Measurements from ENCODE around the gene ACTN2.

Gene ACTN2

GRCh38 chr1:236692742-236693141, 6.4 kb downstream of the ACTN2 start:
- Histone ChIP-seq H3K36me3 (ENCODE audit: insufficient read depth, low read length) (no peaks in the 10 kb centered on the region), H2AFZ (ENCODE audit: low read length) (no peak overlapping the region)
- TF ChIP-seq CTCF (conservative IDR thresholded peaks at IDR 0.05; ENCODE audit: low read length), result no peak
- TF ChIP-seq EZH2phosphoT487 (IDR thresholded peaks at IDR 0.05; ENCODE audit: borderline replicate concordance), result no peak

GRCh38 chr1:236699366-236699765, 13.1 kb downstream of the ACTN2 start:
- H3K9ac ChIP-seq (ENCODE audit: low read depth, low read length, poor library complexity, severe bottlenecking), result no peak overlapping the region
- no peaks in the 10 kb centered on the region for H3K27me3 ChIP-seq (ENCODE audit: insufficient read depth, low read length, poor library complexity, severe bottlenecking)

More at GRCh38 chr1:236692742-236693141, 6.4 kb downstream of the ACTN2 start:
- Histone ChIP-seq H3K79me2 (ENCODE audit: insufficient read depth, low read length) (no peaks in the 10 kb centered on the region), H3K9me2 (replicated peaks; ENCODE audit: low read depth, low read length) (no peaks in the 10 kb centered on the region), H3F3A (ENCODE audit: low read depth) (no peaks in the 10 kb centered on the region), H3K4me2 (ENCODE audit: low read depth, low read length, poor library complexity, severe bottlenecking) (no peak overlapping the region), H4K20me1 (ENCODE audit: insufficient read depth, low read length, poor library complexity, severe bottlenecking) (no peaks in the 10 kb centered on the region), H3K27me3 (ENCODE audit: insufficient read depth, low read length, poor library complexity, severe bottlenecking) (no peaks in the 10 kb centered on the region), H3K9ac (ENCODE audit: low read depth, low read length, poor library complexity, severe bottlenecking) (no peak overlapping the region), H3K9me3 (ENCODE audit: insufficient read depth, low read depth, low read length) (no peaks in the 10 kb centered on the region), H3K4me3 (ENCODE audit: low read length, poor library complexity, severe bottlenecking) (no peak overlapping the region), H3K4me1 (ENCODE audit: insufficient read depth, low read length, poor library complexity, severe bottlenecking) (no peaks in the 10 kb centered on the region)

GRCh38 chr1:236700903-236701302, 14.6 kb downstream of the ACTN2 start:
- Histone ChIP-seq H3K36me3 (ENCODE audit: insufficient read depth, low read length) (no peaks in the 10 kb centered on the region), H3K4me3 (ENCODE audit: low read length, poor library complexity, severe bottlenecking) (no peak overlapping the region), H3K9me3 (ENCODE audit: insufficient read depth, low read depth, low read length) (no peaks in the 10 kb centered on the region), H2AFZ (ENCODE audit: low read length) (no peak overlapping the region), H3K27me3 (ENCODE audit: insufficient read depth, low read length, poor library complexity, severe bottlenecking) (no peaks in the 10 kb centered on the region), H3K79me2 (ENCODE audit: insufficient read depth, low read length) (no peaks in the 10 kb centered on the region), H3K4me1 (ENCODE audit: insufficient read depth, low read length, poor library complexity, severe bottlenecking) (no peaks in the 10 kb centered on the region), H3K4me2 (ENCODE audit: low read depth, low read length, poor library complexity, severe bottlenecking) (no peak overlapping the region), H4K20me1 (ENCODE audit: insufficient read depth, low read length, poor library complexity, severe bottlenecking) (no peaks in the 10 kb centered on the region), H3K9ac (ENCODE audit: low read depth, low read length, poor library complexity, severe bottlenecking) (no peak overlapping the region), H3K9me2 (replicated peaks; ENCODE audit: low read depth, low read length) (no peaks in the 10 kb centered on the region), H3F3A (ENCODE audit: low read depth) (no peaks in the 10 kb centered on the region)
- TF ChIP-seq CTCF (conservative IDR thresholded peaks at IDR 0.05; ENCODE audit: low read length) (no peak), EZH2phosphoT487 (IDR thresholded peaks at IDR 0.05; ENCODE audit: borderline replicate concordance) (no peak)

More at GRCh38 chr1:236699366-236699765, 13.1 kb downstream of the ACTN2 start:
- H3K9me3 ChIP-seq (ENCODE audit: insufficient read depth, low read depth, low read length), result no peaks in the 10 kb centered on the region
- H2AFZ ChIP-seq (ENCODE audit: low read length), result no peak overlapping the region
- H3K36me3 ChIP-seq (ENCODE audit: insufficient read depth, low read length), result no peaks in the 10 kb centered on the region
- no peaks in the 10 kb centered on the region for H3F3A ChIP-seq (ENCODE audit: low read depth)
- no peak overlapping the region for H3K4me2 ChIP-seq (ENCODE audit: low read depth, low read length, poor library complexity, severe bottlenecking)
- H3K4me3 ChIP-seq (ENCODE audit: low read length, poor library complexity, severe bottlenecking), result no peak overlapping the region
- H3K4me1 ChIP-seq (ENCODE audit: insufficient read depth, low read length, poor library complexity, severe bottlenecking), result no peaks in the 10 kb centered on the region
- H3K9me2 ChIP-seq (replicated peaks; ENCODE audit: low read depth, low read length), result no peaks in the 10 kb centered on the region
- TF ChIP-seq EZH2phosphoT487 (IDR thresholded peaks at IDR 0.05; ENCODE audit: borderline replicate concordance) (no peak), CTCF (conservative IDR thresholded peaks at IDR 0.05; ENCODE audit: low read length) (no peak)
- H3K79me2 ChIP-seq (ENCODE audit: insufficient read depth, low read length), result no peaks in the 10 kb centered on the region
- no peaks in the 10 kb centered on the region for H4K20me1 ChIP-seq (ENCODE audit: insufficient read depth, low read length, poor library complexity, severe bottlenecking)

All from Loucy (cell line).